ENCODE data around the gene KIAA1143. TPM values are rescaled to one million over a fixed set of nuclear protein-coding genes. Genes with fewer than 3 reads are reported as not detected.
A peak's percentile ranks its signal among the peaks of the same experiment; 100 is the strongest.

KIAA1143 gene
- polyA plus RNA-seq (2011; rRNA removed) (14.0 and 19.6 TPM in 2 replicates), polyA minus RNA-seq (2011; rRNA and poly(A)+ RNA removed) (12.9 and 19.1 TPM in 2 replicates)

DNA sequence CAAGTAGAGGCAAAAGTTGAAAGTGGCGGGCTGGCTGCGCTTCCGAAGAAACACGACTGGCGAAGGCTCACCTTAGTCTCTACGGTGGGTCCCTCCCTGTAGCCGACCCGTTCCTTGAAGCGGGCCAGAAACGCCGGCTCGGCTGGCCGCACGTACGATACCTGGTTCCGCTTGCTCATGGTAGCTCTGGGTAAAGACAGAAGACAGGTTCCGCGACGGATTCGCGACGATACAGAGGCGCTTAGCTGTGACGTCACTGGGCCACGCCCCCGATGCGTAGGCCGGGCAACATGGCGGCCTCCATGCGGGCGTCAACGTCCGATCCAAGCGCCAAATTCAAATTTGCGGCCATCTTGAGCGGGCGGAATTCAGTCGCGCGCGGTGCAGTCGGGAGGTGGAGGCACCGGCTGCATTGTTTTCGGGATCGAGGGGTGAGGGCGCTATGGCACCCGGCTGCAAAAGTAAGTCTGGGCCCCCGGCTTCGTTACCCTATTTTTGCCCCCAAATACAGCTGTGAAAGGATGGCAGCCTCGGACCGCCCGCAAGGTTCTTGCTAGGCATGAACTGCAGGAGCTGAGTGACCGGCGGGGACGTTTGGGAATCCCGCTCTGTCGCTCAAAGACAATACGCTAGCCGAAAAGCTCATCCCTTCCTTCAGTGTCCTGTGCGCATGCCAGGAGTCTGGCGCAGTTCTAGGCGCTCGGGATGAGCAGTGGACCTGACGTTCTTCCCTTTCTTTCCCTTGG is at the start of gene KIAA1143, which contains the start of gene KIF15:
TSS of gene KIAA1143 (minus strand) at position 196 of the 746 bp plus-strand sequence. CDS start at position 179, 17 bp downstream.
TSS of gene KIF15 (plus strand) at position 371 of the 746 bp plus-strand sequence. CDS start at position 443, 72 bp downstream.
- peak; percentile 85 for DNase-seq (ENCODE audit: low read depth, low spot score)
- Histone ChIP-seq H3K27me3 (ENCODE audit: control insufficient read depth, insufficient read depth, low read length) (no peaks in the 10 kb centered on the region), H3K4me3 (ENCODE audit: low read depth, low read length) (peak within 1 kb of the TSS; percentile 85), H3K27ac (ENCODE audit: low read depth, low read length) (peak within 1 kb of the TSS; percentile 39), H3K9me3 (ENCODE audit: control insufficient read depth, insufficient read depth, low read length) (peaks cover 18% of the 10 kb centered on the region)
- POLR2A ChIA-PET, result interaction anchor here (1.5 to 1.8 kb wide), 2 partner anchors 32 to 49 kb away, joined by 6 to 7 read pairs; partner anchors contain the start of genes ZNF501 and ZNF502
- CTCF ChIA-PET, result interaction anchor here (1.4 kb wide), 1 partner anchor 10 kb away, joined by 3 read pairs; no protein-coding TSS in a partner anchor
- TF ChIP-seq, protein P1, sequence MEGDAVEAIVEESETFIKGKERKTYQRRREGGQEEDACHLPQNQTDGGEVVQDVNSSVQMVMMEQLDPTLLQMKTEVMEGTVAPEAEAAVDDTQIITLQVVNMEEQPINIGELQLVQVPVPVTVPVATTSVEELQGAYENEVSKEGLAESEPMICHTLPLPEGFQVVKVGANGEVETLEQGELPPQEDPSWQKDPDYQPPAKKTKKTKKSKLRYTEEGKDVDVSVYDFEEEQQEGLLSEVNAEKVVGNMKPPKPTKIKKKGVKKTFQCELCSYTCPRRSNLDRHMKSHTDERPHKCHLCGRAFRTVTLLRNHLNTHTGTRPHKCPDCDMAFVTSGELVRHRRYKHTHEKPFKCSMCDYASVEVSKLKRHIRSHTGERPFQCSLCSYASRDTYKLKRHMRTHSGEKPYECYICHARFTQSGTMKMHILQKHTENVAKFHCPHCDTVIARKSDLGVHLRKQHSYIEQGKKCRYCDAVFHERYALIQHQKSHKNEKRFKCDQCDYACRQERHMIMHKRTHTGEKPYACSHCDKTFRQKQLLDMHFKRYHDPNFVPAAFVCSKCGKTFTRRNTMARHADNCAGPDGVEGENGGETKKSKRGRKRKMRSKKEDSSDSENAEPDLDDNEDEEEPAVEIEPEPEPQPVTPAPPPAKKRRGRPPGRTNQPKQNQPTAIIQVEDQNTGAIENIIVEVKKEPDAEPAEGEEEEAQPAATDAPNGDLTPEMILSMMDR (IDR thresholded peaks at IDR 0.05; ENCODE audit: low read depth, low read length), result no peak

DNA sequence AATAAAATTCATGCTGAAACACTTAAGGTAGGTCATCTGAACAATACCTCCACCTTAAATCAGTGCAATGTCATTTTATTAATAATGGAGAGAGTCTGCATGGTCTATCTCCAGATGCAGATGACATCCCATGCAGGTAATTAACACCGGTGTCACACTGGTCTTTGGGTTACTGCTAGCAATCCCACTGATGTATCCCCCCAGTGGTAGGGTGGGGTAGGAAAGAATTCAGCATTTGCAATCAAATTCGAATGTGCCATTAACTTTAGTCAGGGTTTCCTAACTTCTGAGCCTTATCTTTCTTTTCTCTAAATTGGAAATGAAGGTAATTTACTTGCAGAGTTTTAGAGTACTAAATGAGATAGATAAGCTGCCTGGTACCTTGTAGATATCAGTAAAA is 44.5 kb upstream of the KIAA1143 start:
- TF ChIP-seq, protein P1 (IDR thresholded peaks at IDR 0.05; ENCODE audit: low read depth, low read length), result 0 out of 2 replicates have a peak, but pooled peaks have one; percentile 4
- ChIA-PET CTCF (no interaction called here), POLR2A (no interaction called here)

DNA sequence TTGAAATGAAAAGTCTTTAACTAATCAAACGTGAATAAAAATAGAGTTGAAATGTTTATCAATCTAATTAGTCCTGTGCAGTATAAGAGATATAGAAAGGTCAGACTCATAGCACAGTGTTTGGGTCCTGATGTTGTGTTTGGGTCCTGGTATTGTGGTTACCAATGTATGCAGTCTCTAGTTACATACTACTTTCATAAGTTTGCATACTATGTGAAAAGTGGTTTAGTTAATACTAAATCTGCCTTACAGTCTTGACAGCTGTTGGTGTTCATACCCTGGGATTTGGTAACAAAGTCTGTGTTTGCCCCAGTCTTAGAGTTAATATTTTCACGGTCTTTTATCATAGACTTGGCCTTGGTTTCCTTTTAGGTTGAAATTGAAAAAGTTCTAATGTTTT is 41.9 kb upstream of the KIAA1143 start:
- no peak overlapping the region for H3K4me3 ChIP-seq (ENCODE audit: low read depth, low read length)
- CTCF ChIA-PET, result no interaction called here
- no peaks in the 10 kb centered on the region for H3K9me3 ChIP-seq (ENCODE audit: control insufficient read depth, insufficient read depth, low read length)
- H3K27me3 ChIP-seq (ENCODE audit: control insufficient read depth, insufficient read depth, low read length), result no peaks in the 10 kb centered on the region
- POLR2A ChIA-PET, result no interaction called here
- TF ChIP-seq, protein P1 (IDR thresholded peaks at IDR 0.05; ENCODE audit: low read depth, low read length), result no peak
- no peak for DNase-seq (ENCODE audit: low read depth, low spot score)
- no peak overlapping the region for H3K27ac ChIP-seq (ENCODE audit: low read depth, low read length)

More for the DNA sequence above, 44.5 kb upstream of the KIAA1143 start:
- no peaks in the 10 kb centered on the region for H3K9me3 ChIP-seq (ENCODE audit: control insufficient read depth, insufficient read depth, low read length)
- no peaks in the 10 kb centered on the region for H3K27me3 ChIP-seq (ENCODE audit: control insufficient read depth, insufficient read depth, low read length)
- H3K27ac ChIP-seq (ENCODE audit: low read depth, low read length), result no peak overlapping the region
- H3K4me3 ChIP-seq (ENCODE audit: low read depth, low read length), result no peak overlapping the region
- no peak for DNase-seq (ENCODE audit: low read depth, low spot score)

DNA sequence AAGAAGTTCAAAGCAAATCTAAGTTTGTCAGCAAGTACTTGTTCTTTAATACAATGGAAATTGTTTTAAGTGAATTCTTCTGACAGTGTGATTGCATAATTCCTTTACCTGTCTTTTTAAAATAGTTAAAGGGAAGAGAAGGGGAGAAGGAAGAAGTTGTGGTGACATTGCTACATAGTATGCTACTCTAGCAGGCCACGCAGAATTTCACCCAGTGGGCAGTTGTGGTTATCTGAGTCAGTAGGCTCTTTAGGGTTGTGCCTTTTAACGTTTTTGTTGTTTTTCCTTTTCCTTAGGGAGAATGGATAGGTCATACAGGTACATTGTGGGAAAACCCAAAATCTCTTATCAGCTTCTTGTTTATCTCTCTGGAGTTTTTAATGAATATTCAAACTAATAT is 40.6 kb upstream of the KIAA1143 start:
- Histone ChIP-seq H3K9me3 (ENCODE audit: control insufficient read depth, insufficient read depth, low read length) (no peaks in the 10 kb centered on the region), H3K27ac (ENCODE audit: low read depth, low read length) (no peak overlapping the region), H3K27me3 (ENCODE audit: control insufficient read depth, insufficient read depth, low read length) (no peaks in the 10 kb centered on the region), H3K4me3 (ENCODE audit: low read depth, low read length) (no peak overlapping the region)
- no peak for DNase-seq (ENCODE audit: low read depth, low spot score)
- POLR2A ChIA-PET, result no interaction called here
- TF ChIP-seq, protein P1 (IDR thresholded peaks at IDR 0.05; ENCODE audit: low read depth, low read length), result no peak
- CTCF ChIA-PET, result interaction anchor here (0.6 kb wide), 1 partner anchor 112 kb away, joined by 3 read pairs; no protein-coding TSS in a partner anchor

DNA sequence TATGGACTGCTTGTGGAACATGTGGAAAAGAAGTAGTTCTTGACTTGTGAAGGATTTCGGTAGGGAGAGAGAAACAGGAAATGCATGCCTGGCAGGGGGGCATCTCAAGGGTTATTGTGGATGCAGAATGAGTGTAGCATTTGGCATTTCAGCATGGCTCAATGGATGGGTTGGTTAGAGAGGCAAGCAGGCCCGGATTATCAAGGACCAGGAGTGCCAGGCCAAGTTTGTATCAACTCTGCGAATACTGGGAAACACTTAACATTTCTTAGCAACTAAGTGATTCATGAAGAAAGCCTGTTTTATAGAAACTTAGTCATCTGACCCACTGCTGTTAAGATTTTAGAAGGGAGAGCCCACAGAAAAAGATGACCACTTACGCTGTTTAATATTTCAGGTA is 33.8 kb upstream of the KIAA1143 start:
- ChIA-PET POLR2A (no interaction called here), CTCF (interaction anchor here (0.8 kb wide), 1 partner anchor 119 kb away, joined by 3 read pairs; no protein-coding TSS in a partner anchor)
- TF ChIP-seq, protein P1 (IDR thresholded peaks at IDR 0.05; ENCODE audit: low read depth, low read length), result no peak
- Histone ChIP-seq H3K27ac (ENCODE audit: low read depth, low read length) (no peak overlapping the region), H3K27me3 (ENCODE audit: control insufficient read depth, insufficient read depth, low read length) (no peaks in the 10 kb centered on the region), H3K4me3 (ENCODE audit: low read depth, low read length) (no peak overlapping the region), H3K9me3 (ENCODE audit: control insufficient read depth, insufficient read depth, low read length) (no peaks in the 10 kb centered on the region)
- no peak for DNase-seq (ENCODE audit: low read depth, low spot score)

All from AG04450 (cell line).